ENCODE results near the gene PXMP2. TPM values are rescaled to one million over a fixed set of nuclear protein-coding genes. Genes with fewer than 3 reads are reported as not detected.
A peak's percentile ranks its signal among the peaks of the same experiment; 100 is the strongest.

Gene PXMP2
- total and polyA plus RNA-seq, 2 of the 8 experiments (the other 6 are each of a cell fraction or from before 2014, with no cell fraction given), result 13.8 to 15.1 TPM

DNA sequence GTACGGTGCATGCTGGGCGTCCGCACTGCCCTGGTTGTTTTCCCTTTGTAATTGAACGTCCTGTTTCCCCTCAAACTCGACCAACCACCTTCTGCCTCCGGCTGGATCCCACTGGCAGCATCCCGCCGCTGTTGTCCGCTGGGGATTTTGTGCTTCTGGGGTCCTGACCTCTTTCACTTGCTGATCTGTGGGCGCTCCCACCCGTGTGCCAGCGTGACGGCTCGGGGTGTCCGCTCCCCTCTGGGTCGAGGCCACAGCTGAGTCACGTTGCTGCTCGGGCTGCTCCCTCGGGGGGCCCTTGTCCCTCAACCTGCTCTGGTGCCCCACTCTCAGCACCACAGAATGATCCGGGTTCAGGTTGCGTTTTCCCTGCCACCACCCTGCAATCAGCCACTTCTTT lies 31.3 kb downstream of the PXMP2 start:
- Histone ChIP-seq H3K14ac (ENCODE audit: insufficient read length) (no peak overlapping the region), H2AFZ (ENCODE audit: low read length) (no peak overlapping the region), H4K8ac (ENCODE audit: extremely low read depth, insufficient read depth, low read length) (peak overlapping the region; percentile 25; the same call in 1 of the 2 replicates), H3K79me2 (ENCODE audit: control insufficient read depth in 1 of 2, insufficient read depth in 2 of 2, low read length in 2 of 2) (peaks cover 0 to 9% of the 10 kb centered on the region in 2 experiments; a peak in 3 of 4 replicates), H3K79me1 (ENCODE audit: low read depth, low read length) (peaks cover 3% of the 10 kb centered on the region), H3K4me2 (ENCODE audit: insufficient read depth in 1 of 2, low read depth in 2 of 2, low read length in 2 of 2) (no peak overlapping the region), H3K23ac (ENCODE audit: insufficient read length) (no peak overlapping the region), H3K56ac (replicated peaks; ENCODE audit: insufficient read length, low read depth, low read length) (no peak overlapping the region), H2BK5ac (ENCODE audit: low read depth, low read length) (no peak overlapping the region), H3K27me3 (replicated peaks in 1 of 4; ENCODE audit: control insufficient read depth in 3 of 4, extremely low read depth in 1 of 4, insufficient read depth in 3 of 4, low read length in 3 of 4) (no peaks in the 10 kb centered on the region; a peak in 1 of 7 replicates), H2BK12ac (ENCODE audit: low read depth, low read length) (no peak overlapping the region), H3K9me3 (ENCODE audit: insufficient read depth in 2 of 2, low read depth in 1 of 2, low read length in 1 of 2) (no peaks in the 10 kb centered on the region), H3K4me3 (ENCODE audit: extremely low read depth in 1 of 4, insufficient read depth in 2 of 4, low read depth in 3 of 4, low read length in 4 of 4) (no peak overlapping the region), H3K23me2 (ENCODE audit: low read depth, low read length) (no peaks in the 10 kb centered on the region), H2BK120ac (replicated peaks; ENCODE audit: low read depth, low read length) (no peak overlapping the region), H2BK15ac (ENCODE audit: low read length) (no peak overlapping the region), H4K5ac (ENCODE audit: insufficient read length, low read depth, low read length) (no peak overlapping the region), H3K27ac (ENCODE audit: low read depth, low read length) (no peak overlapping the region), H3K4me1 (replicated peaks in 1 of 4; ENCODE audit: control insufficient read depth in 3 of 4, insufficient read depth in 4 of 4, low read length in 3 of 4) (no peaks in the 10 kb centered on the region), H3K4ac (replicated peaks; ENCODE audit: insufficient read length, low read depth, low read length) (no peak overlapping the region), H3K36me3 (ENCODE audit: control insufficient read depth in 2 of 4, insufficient read depth in 4 of 4, low read length in 3 of 4) (peaks cover 21 to 55% (median 44%) of the 10 kb centered on the region in 4 experiments), H3K18ac (ENCODE audit: extremely low read depth, low read length) (no peak overlapping the region), H2BK20ac (ENCODE audit: low read length) (no peak overlapping the region), H2AK5ac (ENCODE audit: low read depth, low read length) (no peak overlapping the region), H4K91ac (replicated peaks; ENCODE audit: insufficient read length, low read length) (no peak overlapping the region), H3K9ac (replicated peaks in 1 of 4; ENCODE audit: extremely low read depth in 1 of 4, low read depth in 3 of 4, low read length in 3 of 4) (no peak overlapping the region), H4K20me1 (replicated peaks in 1 of 2; ENCODE audit: control insufficient read depth in 1 of 2, insufficient read depth in 2 of 2, low read length in 2 of 2) (peaks cover 7 to 27% of the 10 kb centered on the region in 2 experiments)
- DNase-seq (ENCODE audit: low read depth in 1 of 2, low spot score in 2 of 2), result no peak
- ChIA-PET POLR2A (ENCODE audit: partially characterized antibody) (interaction anchor here (0.7 to 3.2 kb wide), 8 partner anchors 9 to 60 kb away, joined by 3 to 17 read pairs (median 5); no protein-coding TSS in a partner anchor), CTCF (ENCODE audit: partially characterized antibody) (interaction anchor here (0.6 to 0.9 kb wide), 2 partner anchors 12 to 457 kb away, joined by 3 read pairs; no protein-coding TSS in a partner anchor)
- no peak for FAIRE-seq
- WGBS, 2 experiments (ENCODE audit: extremely low coverage in 1 of 2, insufficient coverage in 1 of 2, insufficient read length in 1 of 2, insufficient replicate concordance in 2 of 2, low coverage in 1 of 2, low lambda C conversion rate in 2 of 2, missing lambda C conversion rate in 1 of 2), result 94% methylated on average over 18 of the region's 21 CpGs; no CpG with 5 or more reads in 1 of the 2 experiments
- TF ChIP-seq TAF7 (optimal IDR thresholded peaks at IDR 0.05; ENCODE audit: borderline replicate concordance, low read depth, low read length) (no peak), SUZ12 (IDR thresholded peaks at IDR 0.05; ENCODE audit: low read length) (no peak), TEAD4 (IDR thresholded peaks at IDR 0.05; ENCODE audit: low read depth, low read length) (no peak), TCF12 (IDR thresholded peaks at IDR 0.05; ENCODE audit: low read depth, low read length) (no peak), TBP (IDR thresholded peaks at IDR 0.05; ENCODE audit: low read depth, low read length) (no peak), SAP30 (IDR thresholded peaks at IDR 0.05; ENCODE audit: insufficient read depth, insufficient replicate concordance, low read length) (no peak), SIRT6 (IDR thresholded peaks at IDR 0.05; ENCODE audit: low read length) (no peak), CBX8 (IDR thresholded peaks at IDR 0.05; ENCODE audit: borderline replicate concordance, low read depth, low read length) (no peak), POLR2A (IDR thresholded peaks at IDR 0.05; ENCODE audit: control extremely low read depth in 1 of 2, low read depth in 2 of 2, low read length in 2 of 2) (no peak), BACH1 (IDR thresholded peaks at IDR 0.05; ENCODE audit: low read length) (no peak), BCL11A (IDR thresholded peaks at IDR 0.05; ENCODE audit: low read depth in 2 of 2, low read length in 2 of 2) (no peak)
- TF ChIP-seq, protein P1, sequence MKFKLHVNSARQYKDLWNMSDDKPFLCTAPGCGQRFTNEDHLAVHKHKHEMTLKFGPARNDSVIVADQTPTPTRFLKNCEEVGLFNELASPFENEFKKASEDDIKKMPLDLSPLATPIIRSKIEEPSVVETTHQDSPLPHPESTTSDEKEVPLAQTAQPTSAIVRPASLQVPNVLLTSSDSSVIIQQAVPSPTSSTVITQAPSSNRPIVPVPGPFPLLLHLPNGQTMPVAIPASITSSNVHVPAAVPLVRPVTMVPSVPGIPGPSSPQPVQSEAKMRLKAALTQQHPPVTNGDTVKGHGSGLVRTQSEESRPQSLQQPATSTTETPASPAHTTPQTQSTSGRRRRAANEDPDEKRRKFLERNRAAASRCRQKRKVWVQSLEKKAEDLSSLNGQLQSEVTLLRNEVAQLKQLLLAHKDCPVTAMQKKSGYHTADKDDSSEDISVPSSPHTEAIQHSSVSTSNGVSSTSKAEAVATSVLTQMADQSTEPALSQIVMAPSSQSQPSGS (IDR thresholded peaks at IDR 0.05; ENCODE audit: low read length), result no peak
